GM18507 (cell line): ENCODE data around the gene TRIML1.

Experiments used
- DNase-seq: peaks from one replicate; pipeline ENCODE4 v3.0.0; 2011; ENCODE audit warnings: low read depth; ENCODE audit not compliant: insufficient read length; ENCODE audit errors: extremely low spot score
- FAIRE-seq: peaks from 2 replicates; lab custom pipeline; 2011; peaks lifted over from hg19 to GRCh38; lab: Jason Lieb, UNC

TRIML1 gene

GRCh38 chr4:188139141-188139540 lies at the start of gene TRIML1:
TRIML1 (plus strand) TSS chr4:188139441; CDS start chr4:188139559, 118 bp downstream.
- no peak for DNase-seq
- no peak for FAIRE-seq

GRCh38 chr4:188092824-188093223 lies 46.4 kb upstream of the TRIML1 start:
- no peak for FAIRE-seq
- no peak for DNase-seq

- no peak for FAIRE-seq
- DNase-seq: no peak
Observed at GRCh38 chr4:188106454-188106853, 32.8 kb upstream of the TRIML1 start.

- FAIRE-seq (no peak), DNase-seq (no peak)
Observed at GRCh38 chr4:188107931-188108843, 31.1 kb upstream of the TRIML1 start.

- FAIRE-seq: no peak
- no peak for DNase-seq
Observed at GRCh38 chr4:188109157-188109755, 30.0 kb upstream of the TRIML1 start, which contains the start of gene TRIML2. TRIML2 (minus strand) TSS chr4:188109603; CDS start chr4:188105368, 4,235 bp downstream.

GRCh38 chr4:188110036-188110435 lies 29.2 kb upstream of the TRIML1 start:
- FAIRE-seq: no peak
- no peak for DNase-seq

GRCh38 chr4:188110741-188111471 lies 28.3 kb upstream of the TRIML1 start:
- DNase-seq: no peak
- FAIRE-seq: no peak

- no peak for FAIRE-seq
Observed at GRCh38 chr4:188111955-188112354, 27.3 kb upstream of the TRIML1 start.

GRCh38 chr4:188113156-188113555 lies 26.1 kb upstream of the TRIML1 start:
- FAIRE-seq: no peak

More at GRCh38 chr4:188111955-188112354, 27.3 kb upstream of the TRIML1 start:
- DNase-seq: no peak

GRCh38 chr4:188117631-188118324 lies 21.5 kb upstream of the TRIML1 start:
- FAIRE-seq: no peak
- DNase-seq: no peak

More at GRCh38 chr4:188113156-188113555, 26.1 kb upstream of the TRIML1 start:
- DNase-seq: no peak

GRCh38 chr4:188121530-188121929 lies 17.7 kb upstream of the TRIML1 start:
- DNase-seq (no peak), FAIRE-seq (no peak)

GRCh38 chr4:188127214-188127874 lies 11.9 kb upstream of the TRIML1 start:
- DNase-seq: no peak

GRCh38 chr4:188130355-188130754 lies 8.9 kb upstream of the TRIML1 start:
- no peak for DNase-seq
- FAIRE-seq: no peak

More at GRCh38 chr4:188127214-188127874, 11.9 kb upstream of the TRIML1 start:
- no peak for FAIRE-seq

- FAIRE-seq (no peak), DNase-seq (no peak)
Observed at GRCh38 chr4:188132232-188132631, 7.0 kb upstream of the TRIML1 start.

GRCh38 chr4:188138227-188138626 lies 1.0 kb upstream of the TRIML1 start:
- DNase-seq (no peak), FAIRE-seq (no peak)

- FAIRE-seq: no peak
- DNase-seq: no peak
Observed at GRCh38 chr4:188139671-188140070, 430 bp downstream of the TRIML1 start.

GRCh38 chr4:188143731-188144130 lies 4.5 kb downstream of the TRIML1 start:
- no peak for DNase-seq
- FAIRE-seq: no peak

GRCh38 chr4:188145601-188146000 lies 6.4 kb downstream of the TRIML1 start:
- no peak for FAIRE-seq
- no peak for DNase-seq

- FAIRE-seq: no peak
Observed at GRCh38 chr4:188146618-188147017, 7.4 kb downstream of the TRIML1 start.

More at GRCh38 chr4:188146618-188147017, 7.4 kb downstream of the TRIML1 start:
- DNase-seq: no peak
